Stimulated activated CD4-positive, alpha-beta T cell treated with anti-CD3 and anti-CD28 coated beads, Interleukin-4, amount 100 ng/mL, for 4 hours (primary cell): ENCODE measurements around the gene SIRT7.

Source experiments
- DNase-seq, 2 experiments: peaks; one replicate each; pipeline ENCODE4 v3.0.0-alpha.2; 2020

The SIRT7 gene

GRCh38 chr17:81931557-81932332 lies 13.8 kb upstream of the SIRT7 start:
- no peak for DNase-seq

GRCh38 chr17:81931189-81931556 lies 13.2 kb upstream of the SIRT7 start:
- no peak for DNase-seq

- DNase-seq: no peak
These were observed 12.5 kb upstream of the SIRT7 start for GRCh38 chr17:81930142-81931125.

- no peak for DNase-seq
These were observed 11.5 kb upstream of the SIRT7 start for GRCh38 chr17:81929253-81930141.

- DNase-seq: no peak
These were observed 10.7 kb upstream of the SIRT7 start for GRCh38 chr17:81928544-81929252.

- DNase-seq: peak; percentile 87 to 90
These were observed 9.9 kb upstream of the SIRT7 start, which contains the start of gene MAFG for GRCh38 chr17:81927653-81928543. Gene MAFG (minus strand): TSS chr17:81927735. CDS start chr17:81923185, 4,550 bp downstream.

- peak in 1 of 2 experiments; percentile 40 for DNase-seq
These were observed 9.2 kb upstream of the SIRT7 start for GRCh38 chr17:81927152-81927652.

GRCh38 chr17:81926451-81927151 lies 8.6 kb upstream of the SIRT7 start:
- peak; percentile 69 to 77 for DNase-seq

GRCh38 chr17:81925860-81926450 lies 8.0 kb upstream of the SIRT7 start:
- DNase-seq: no peak

GRCh38 chr17:81924557-81925532 lies 6.9 kb upstream of the SIRT7 start:
- no peak for DNase-seq

GRCh38 chr17:81923302-81924260 lies 5.6 kb upstream of the SIRT7 start:
- DNase-seq: no peak

- no peak for DNase-seq
These were observed 4.8 kb upstream of the SIRT7 start for GRCh38 chr17:81922566-81923301.

GRCh38 chr17:81921996-81922565 lies 4.1 kb upstream of the SIRT7 start:
- DNase-seq: no peak

GRCh38 chr17:81921537-81921862 lies 3.5 kb upstream of the SIRT7 start:
- no peak for DNase-seq

GRCh38 chr17:81920612-81921536 lies 2.9 kb upstream of the SIRT7 start:
- no peak for DNase-seq
